Tibial artery (tissue), 4 donors: ENCODE results near the gene SEC16A.

ENCODE experiments used
- DNase-seq, 2 donors: peaks; one replicate each; pipeline ENCODE4 v3.0.0-alpha.2; 2019
- H3K27ac ChIP-seq, 2 donors: fragments of 200-600 bp; sonication (generic) in 1 of 2; 1 replicate in 1 of 2; 2 replicates in 1 of 2; pipeline ENCODE4 v1.5.1; 2018 to 2019; ENCODE audit warnings: mild to moderate bottlenecking in 1 of 2
- H3K27me3 ChIP-seq, 2 donors: fragments of 200-600 bp; sonication (generic) in 1 of 2; one replicate each; pipeline versions ENCODE4 v1.5.1 to v1.6.0; 2016 to 2019
- H3K36me3 ChIP-seq, 3 donors: fragments of 200-600 bp; sonication (generic) in 2 of 3; one replicate each; pipeline ENCODE4 v1.5.1; 2016 to 2019; ENCODE audit warnings: mild to moderate bottlenecking in 2 of 3
- H3K4me1 ChIP-seq, 4 donors: fragments of 200-600 bp; sonication (generic) in 2 of 4; 1 replicate in 3 of 4; 2 replicates in 1 of 4; pipeline ENCODE4 v1.5.1; 2016 to 2019
- H3K4me3 ChIP-seq, 2 donors: fragments of 200-600 bp; sonication (generic) in 1 of 2; 1 replicate in 1 of 2; 2 replicates in 1 of 2; pipeline ENCODE4 v1.5.1; 2018 to 2019; ENCODE audit warnings: mild to moderate bottlenecking in 2 of 2
- H3K9me3 ChIP-seq, 3 donors: fragments of 200-600 bp; sonication (generic) in 1 of 3; one replicate each; pipeline ENCODE4 v1.5.1; 2016 to 2019
- intact Hi-C: fragments of 100-400 bp; cut with DNase I; formaldehyde crosslinking; loops from one replicate; pipeline ENCODE4 v1.15.0; 2023; ENCODE audit warnings: low total_unique reads
- TF ChIP-seq, protein P1 (sequence below), 2 experiments: fragments of 200-600 bp in 1 of 2; fragments of 450-650 bp in 1 of 2; IDR thresholded peaks; one replicate each; pipeline ENCODE4 v1.5.1; 2017 to 2019; ENCODE audit warnings: antibody characterized with exemption in 2 of 2, mild to moderate bottlenecking in 1 of 2, moderate library complexity in 1 of 2

Gene SEC16A

GRCh38 chr9:136481558-136481957 is 1.3 kb downstream of the SEC16A start:
- Histone ChIP-seq H3K4me1 (peaks cover 0 to 38% (median 26%) of the 10 kb centered on the region in 4 donors), H3K36me3 (peaks cover 9 to 32% (median 15%) of the 10 kb centered on the region in 3 donors), H3K9me3 (no peaks in the 10 kb centered on the region), H3K4me3 (peak overlapping the region; percentile 83 to 98), H3K27ac (no peak overlapping the region), H3K27me3 (no peaks in the 10 kb centered on the region)
- intact Hi-C loops: no loop called here
- no peak for DNase-seq
- TF ChIP-seq, protein P1, sequence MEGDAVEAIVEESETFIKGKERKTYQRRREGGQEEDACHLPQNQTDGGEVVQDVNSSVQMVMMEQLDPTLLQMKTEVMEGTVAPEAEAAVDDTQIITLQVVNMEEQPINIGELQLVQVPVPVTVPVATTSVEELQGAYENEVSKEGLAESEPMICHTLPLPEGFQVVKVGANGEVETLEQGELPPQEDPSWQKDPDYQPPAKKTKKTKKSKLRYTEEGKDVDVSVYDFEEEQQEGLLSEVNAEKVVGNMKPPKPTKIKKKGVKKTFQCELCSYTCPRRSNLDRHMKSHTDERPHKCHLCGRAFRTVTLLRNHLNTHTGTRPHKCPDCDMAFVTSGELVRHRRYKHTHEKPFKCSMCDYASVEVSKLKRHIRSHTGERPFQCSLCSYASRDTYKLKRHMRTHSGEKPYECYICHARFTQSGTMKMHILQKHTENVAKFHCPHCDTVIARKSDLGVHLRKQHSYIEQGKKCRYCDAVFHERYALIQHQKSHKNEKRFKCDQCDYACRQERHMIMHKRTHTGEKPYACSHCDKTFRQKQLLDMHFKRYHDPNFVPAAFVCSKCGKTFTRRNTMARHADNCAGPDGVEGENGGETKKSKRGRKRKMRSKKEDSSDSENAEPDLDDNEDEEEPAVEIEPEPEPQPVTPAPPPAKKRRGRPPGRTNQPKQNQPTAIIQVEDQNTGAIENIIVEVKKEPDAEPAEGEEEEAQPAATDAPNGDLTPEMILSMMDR (IDR thresholded peaks at IDR 0.05): no peak

DNA sequence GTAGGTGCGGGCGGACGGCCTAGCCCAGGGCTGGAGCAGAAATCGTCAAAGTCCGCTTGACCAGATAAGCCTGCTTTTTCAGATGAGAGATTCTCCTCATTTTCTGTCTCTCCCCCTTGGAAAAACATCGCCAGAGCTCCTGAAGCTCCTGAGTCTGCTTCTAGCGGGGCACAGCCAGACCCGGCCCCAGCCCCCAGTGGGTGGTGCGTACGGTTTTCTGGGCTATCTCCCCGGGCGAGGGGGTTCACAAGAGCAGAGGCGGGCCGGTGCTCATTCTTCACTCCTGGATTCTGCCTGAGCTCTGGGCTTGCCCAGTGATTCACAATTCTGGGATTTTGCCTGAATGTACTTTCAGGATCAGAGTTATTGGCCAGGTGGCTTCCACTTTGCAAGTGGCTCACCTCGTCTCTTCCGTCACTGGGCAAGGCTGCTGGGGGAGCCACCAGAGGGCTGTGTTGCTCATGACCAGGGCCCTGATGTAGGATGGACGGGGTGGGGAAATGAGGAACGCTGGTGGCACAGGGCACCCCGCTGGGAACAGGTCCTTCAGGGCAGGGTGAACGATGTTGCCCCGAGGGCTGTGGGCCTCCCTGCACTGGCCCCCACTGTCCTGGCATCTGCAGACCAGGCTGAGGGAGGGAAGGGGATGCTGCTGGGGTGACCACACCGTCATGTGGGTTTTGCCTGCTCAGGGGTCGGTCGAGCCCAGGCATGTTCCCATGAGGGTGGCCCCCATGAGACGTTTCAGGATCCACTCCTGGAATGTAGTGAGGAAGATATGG is 6.3 kb downstream of the SEC16A start:
- H3K27me3 ChIP-seq: no peaks in the 10 kb centered on the region
- no peak overlapping the region for H3K27ac ChIP-seq
- intact Hi-C loops: no loop called here
- peaks cover 0 to 14% (median 5%) of the 10 kb centered on the region in 4 donors for H3K4me1 ChIP-seq
- TF ChIP-seq, protein P1 (IDR thresholded peaks at IDR 0.05): no peak
- DNase-seq: no peak
- H3K36me3 ChIP-seq: peaks cover 52 to 82% (median 65%) of the 10 kb centered on the region in 3 donors
- no peaks in the 10 kb centered on the region for H3K9me3 ChIP-seq
- no peak overlapping the region for H3K4me3 ChIP-seq

DNA sequence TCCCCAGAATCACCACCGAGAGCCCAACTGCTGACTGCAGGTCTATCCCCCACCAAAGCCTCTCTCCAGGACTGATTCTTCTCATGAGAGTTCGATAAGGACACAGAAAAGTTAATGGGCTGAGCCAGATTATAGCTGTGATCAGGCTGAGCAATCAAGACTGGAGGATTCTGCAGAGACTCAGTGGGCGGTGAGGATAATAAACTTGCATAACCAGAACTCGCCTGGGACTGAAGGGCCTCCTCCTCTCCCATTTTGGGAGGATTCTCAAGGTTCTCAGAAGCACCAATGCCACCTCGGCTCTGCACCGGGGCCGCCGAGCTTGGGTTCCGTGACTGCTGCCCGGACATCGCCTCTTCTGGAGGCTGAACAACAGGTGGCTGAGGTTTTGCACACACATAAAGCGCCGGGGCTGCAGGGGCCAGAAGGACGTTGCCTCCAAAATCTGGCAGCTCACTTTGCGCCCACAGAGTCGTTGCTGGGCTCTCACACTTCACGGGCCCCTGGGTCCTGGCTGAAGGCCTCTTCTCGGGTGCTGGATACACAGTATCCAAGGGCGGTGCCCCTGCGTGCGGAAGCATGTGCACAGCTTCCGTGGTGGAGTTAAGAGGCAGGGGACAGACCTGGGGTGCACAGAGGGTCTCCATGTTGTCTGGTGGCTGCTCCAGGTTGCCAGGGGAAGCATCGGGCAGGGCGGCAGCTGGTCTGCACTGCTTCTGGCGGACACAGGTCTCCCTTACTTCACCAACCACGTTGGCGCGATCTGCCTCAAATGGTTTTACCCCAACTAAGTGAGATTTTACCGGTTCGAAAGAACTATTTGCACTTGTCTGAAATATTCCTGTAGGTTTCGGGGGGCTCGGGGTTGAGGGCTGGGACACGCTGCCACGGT is 7.6 kb downstream of the SEC16A start:
- TF ChIP-seq, protein P1 (IDR thresholded peaks at IDR 0.05): no peak
- Histone ChIP-seq H3K9me3 (no peaks in the 10 kb centered on the region), H3K27ac (no peak overlapping the region), H3K4me3 (no peak overlapping the region), H3K4me1 (peaks cover 0 to 4% (median 0%) of the 10 kb centered on the region in 4 donors), H3K36me3 (peaks cover 66 to 95% (median 78%) of the 10 kb centered on the region in 3 donors), H3K27me3 (no peaks in the 10 kb centered on the region)
- no peak for DNase-seq
- intact Hi-C loops: no loop called here

DNA sequence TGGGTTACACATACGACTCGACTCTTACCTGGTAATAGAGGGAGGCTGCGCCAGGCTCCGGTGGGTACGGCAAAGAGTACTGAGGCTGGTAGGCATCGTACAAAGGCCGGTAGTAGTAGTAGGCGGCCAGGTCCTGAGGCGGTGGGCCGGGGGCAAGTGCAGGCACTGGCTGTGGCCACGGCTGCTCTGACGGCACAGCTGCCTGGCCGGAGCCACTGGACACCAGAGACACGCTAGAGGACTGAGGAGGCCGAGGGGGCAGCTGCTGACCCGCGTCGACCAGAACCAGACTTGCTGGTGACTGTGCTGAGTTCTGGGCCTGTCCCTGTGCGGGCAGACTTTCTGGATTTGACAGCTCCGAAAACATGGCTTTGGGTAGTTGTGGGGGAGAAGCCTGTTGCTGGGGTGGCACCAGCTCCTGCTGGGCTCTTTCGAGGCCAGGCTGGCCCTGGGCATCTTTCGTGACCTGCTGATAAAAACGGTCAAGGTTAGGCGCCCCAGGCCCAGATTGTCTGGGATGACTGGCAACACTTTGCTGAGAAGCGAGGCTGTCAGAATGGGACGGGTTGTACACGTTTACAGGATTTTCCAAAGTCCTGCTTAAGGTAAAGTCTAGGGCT is 8.7 kb downstream of the SEC16A start:
- no peaks in the 10 kb centered on the region for H3K27me3 ChIP-seq
- H3K4me3 ChIP-seq: no peak overlapping the region
- peaks cover 0 to 9% (median 0%) of the 10 kb centered on the region in 4 donors for H3K4me1 ChIP-seq
- no peaks in the 10 kb centered on the region for H3K9me3 ChIP-seq
- intact Hi-C loops: no loop called here
- no peak for DNase-seq
- TF ChIP-seq, protein P1 (IDR thresholded peaks at IDR 0.05): no peak
- peaks cover 77 to 95% (median 89%) of the 10 kb centered on the region in 3 donors for H3K36me3 ChIP-seq
- no peak overlapping the region for H3K27ac ChIP-seq

- TF ChIP-seq, protein P1 (IDR thresholded peaks at IDR 0.05): no peak
- peaks cover 79 to 97% (median 96%) of the 10 kb centered on the region in 3 donors for H3K36me3 ChIP-seq
- intact Hi-C loops: no loop called here
These were observed 9.5 kb downstream of the SEC16A start for GRCh38 chr9:136473354-136473721.

More at GRCh38 chr9:136473354-136473721, 9.5 kb downstream of the SEC16A start:
- DNase-seq: no peak
- Histone ChIP-seq H3K4me3 (no peak overlapping the region), H3K4me1 (peaks cover 0 to 9% (median 0%) of the 10 kb centered on the region in 4 donors), H3K27ac (no peak overlapping the region), H3K9me3 (no peaks in the 10 kb centered on the region), H3K27me3 (no peaks in the 10 kb centered on the region)
